Activated CD4-positive, alpha-beta T cell treated with anti-CD3 and anti-CD28 coated beads, Interleukin-2, amount 50 U/mL, for 4 hours (primary cell): ENCODE results near the gene FLAD1.

Experiments used
- DNase-seq, 2 experiments: peaks; one replicate each; pipeline ENCODE4 v3.0.0-alpha.2; 2020

Gene FLAD1

DNA sequence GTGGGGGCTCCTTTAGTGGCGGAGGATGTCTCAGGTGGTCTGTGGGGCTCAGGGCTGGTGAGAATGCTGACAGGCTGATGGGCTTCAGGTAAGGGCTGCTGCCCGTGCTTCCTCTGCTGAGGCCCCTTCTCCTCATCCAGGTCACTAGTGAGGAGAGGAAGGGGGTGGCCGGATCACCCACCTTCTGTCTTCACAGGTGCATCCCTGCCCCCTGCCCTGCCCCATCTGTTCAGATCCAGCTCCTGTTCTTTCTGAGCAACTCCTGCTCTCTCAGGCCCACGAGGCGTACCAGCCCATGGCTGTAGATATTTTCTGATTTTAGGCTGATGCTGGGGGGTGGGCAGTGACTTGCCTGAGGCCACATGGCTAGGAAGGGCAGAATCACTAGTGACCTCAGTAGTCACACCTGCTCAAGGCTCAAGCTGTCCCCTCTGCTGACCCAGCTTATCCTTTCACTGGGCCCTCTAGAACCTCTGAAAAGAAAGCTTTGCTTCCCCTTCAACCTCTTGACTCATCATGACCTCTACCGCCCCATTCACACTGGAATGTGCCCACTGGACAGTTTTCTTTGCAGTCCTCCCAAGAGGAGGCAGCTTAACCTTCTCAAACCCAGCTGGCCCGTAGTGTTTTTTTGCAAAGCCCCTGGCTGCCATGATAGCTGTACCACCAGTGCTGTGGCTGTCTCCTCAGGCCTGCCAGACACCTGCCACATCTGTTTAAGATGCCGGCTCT is 35.6 kb downstream of the FLAD1 start:
- DNase-seq: no peak

DNA sequence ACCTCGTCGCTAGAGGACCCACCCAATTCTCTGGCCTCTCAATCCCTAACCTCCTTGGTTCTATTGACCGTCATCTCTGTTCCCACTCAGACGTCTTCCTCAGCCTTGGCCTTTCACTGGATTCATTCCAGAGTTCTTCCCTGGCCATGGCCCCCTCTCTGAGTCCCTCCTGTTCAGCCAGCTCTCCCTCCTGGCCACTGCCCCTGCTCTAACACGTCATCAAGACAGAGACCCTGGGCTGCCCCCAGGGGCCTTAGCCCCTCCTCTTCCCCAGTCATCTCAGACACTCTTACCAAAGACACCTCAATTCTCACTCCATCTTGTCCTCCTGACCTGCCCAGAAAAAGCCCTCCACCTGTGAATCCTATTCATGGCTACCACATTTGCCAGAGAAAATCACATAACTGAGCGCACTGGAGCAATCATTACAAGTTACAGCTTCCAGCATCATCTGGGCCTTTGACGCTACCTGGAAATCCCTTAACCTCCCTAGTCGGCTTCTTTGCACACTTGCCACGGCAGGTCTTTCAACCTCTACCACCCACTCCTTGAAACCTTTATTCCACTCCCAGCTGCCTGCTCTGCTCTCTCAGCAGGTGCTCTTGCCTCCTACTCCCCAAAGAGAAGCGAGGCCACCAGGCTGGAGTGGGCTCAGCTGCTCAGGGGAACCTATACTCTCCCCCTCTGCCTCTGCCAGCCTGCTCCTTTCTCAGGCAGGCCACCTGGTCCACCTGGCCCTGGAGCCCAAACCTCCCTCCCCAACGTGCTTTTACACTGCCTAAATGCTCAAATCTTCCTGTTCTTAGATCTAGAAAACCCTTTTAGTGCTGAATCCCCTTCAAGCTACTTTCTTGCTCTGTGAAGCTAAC is 36.5 kb downstream of the FLAD1 start:
- DNase-seq: no peak

DNA sequence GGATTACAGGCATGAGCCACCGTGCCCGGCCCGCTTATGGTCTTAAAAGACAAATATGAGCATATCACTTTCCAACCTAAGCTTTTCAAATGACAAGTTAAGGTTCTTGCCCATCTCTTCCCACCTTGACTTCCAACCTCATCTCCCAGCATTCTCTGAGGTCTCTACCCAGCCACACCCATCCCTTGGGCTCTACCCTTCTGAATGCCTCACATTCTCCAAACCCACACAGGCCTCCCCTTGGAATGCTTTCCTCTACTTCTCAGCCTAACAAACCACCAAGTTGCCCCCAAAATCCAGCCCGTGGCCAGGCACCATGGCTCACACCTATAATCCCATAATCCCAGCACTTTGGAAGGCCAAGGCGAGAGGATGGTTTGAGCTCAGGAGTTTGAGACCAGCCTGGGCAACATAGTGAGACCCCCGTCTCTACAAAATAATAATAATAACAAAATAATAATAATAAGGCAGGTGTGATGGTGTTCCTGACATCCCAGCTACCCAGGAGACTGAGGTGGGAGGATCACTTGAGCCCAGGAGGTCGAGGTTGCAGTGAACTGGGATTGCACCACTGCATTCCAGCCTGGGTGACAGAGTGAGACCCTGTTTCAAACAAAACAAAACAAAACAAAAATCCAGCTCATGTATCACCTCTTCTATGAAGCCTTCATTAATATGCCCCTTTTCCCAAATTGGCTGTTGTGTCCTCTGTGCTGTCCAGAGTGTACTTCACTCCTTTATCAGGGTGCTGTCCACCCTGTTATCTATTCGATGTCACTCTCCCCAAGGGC is 39.2 kb downstream of the FLAD1 start:
- DNase-seq: no peak

DNA sequence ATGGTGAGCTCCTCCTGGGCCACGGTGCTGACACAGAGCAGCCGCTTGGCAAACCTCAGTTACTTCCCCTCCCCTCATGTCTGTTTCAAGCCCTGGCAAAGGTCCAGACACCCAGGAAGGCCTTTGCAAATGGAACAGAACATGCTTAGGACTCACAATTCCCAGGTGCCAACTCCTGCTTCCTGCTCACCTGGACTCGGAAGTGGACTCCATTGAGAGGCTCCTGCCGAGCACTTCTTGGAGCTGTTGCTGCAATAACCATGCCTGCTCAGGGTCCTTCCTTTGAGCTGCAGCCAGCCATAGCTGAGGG is 39.7 kb downstream of the FLAD1 start:
- DNase-seq: no peak

DNA sequence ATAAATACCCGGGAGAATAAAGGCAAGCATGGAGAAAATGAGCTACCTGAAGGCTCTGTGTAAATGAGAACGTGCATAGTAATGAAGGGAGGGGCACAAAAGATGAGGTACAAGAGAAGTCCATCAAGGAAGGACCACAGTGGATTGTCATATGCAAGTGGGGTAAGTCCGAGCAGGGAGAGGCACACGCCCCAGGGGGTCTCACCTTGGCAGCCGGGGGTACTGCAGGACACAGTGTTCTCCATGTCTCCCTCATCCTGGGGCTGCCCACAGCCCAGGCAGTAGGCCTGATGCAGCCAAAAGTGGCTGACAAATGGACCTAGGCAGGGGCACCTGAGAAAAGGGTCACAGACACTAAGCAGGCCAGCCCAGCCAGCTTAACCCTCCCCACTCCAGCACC is 40.5 kb downstream of the FLAD1 start:
- DNase-seq: no peak

DNA sequence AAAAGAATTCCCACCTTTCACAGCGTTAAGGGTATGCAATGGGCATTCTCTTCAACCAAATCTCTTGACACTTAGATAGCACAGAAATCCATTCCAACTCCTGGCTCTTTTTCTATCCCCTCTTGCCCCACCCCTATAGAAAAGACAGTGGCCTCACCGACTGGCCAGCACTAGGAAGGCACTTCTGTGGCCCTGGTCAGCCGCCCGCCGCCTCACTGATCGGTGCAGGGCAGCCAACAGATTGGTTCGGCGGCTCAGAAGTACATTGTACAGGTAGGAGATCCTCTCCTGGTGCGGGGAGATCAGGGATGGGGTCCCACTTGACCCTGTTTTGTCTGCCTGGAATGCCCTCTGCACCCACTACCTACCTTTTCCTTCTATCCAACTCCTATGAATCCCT is 41.2 kb downstream of the FLAD1 start:
- DNase-seq: no peak

DNA sequence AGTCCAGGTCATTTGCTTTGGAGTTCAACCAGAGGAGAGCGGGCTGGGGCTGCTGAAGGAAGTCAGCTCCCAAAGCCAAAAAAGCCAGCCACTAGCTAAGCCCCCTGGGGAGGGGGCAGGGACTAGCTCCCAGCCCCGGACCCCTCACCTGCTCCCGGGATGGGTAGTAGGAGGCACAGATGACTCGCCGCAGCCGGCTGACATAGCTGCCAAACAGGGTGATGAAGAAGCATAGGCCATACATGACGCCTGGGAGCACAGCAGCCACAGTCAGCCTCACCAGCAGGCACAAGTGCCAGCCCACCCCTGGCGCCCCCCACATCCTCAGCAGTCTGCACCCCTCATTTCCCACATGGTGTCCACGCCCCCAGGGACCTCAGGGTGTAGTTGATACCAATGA is 43.0 kb downstream of the FLAD1 start:
- no peak for DNase-seq

DNA sequence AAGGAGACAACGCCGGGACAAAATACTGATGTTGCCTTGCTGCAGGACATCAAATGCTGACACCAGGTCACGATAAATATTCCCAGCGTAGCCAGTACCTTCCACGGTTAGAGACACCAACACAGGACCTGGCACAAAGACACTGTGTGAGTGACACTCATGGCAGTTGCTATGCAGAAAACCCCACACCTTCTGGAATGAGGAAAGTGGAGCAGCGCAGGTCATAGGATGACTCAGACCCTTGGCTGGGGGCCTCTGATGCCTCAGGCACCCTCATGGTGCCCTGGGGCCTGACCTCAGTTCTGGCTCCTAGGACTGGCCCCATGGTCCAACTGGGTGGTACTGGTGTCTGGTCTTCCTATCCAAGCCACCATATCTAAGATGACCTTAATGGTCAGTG is 43.4 kb downstream of the FLAD1 start:
- DNase-seq: no peak

DNA sequence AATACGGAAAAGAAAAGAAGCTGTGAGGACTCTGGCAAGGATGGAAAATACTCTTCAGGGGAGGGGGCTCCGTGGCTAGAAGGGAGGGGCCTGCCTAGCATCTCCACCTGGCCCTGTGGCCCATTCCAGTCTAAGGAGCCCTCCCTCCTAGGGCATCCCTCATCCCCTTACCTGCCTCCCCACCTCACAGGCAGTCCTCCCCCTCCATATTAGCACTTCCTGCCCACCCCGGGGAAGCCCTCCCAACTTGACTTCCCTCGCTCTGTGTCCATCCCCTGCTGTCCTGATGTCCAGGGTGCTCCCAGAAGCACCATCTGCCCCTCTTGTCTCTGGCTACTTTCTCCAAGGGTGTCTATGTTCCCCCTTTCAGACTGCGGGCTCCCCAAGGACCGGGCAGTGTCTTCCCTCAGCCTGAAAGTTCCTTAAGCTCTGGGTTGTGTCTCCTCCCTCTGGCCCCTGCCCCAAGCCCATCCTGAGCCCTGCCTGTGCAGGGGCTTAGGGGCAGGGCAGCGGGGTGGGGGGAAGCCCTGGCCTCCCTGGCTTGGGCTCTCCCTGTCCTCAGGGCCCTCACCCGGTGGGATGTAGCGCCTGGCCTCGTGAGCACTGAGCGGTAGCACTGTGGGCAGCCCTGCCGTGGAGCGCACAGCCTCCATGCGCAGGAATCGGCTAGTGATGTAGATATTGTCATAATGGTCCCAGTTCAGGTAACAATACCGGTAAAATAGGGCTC is 46.5 kb downstream of the FLAD1 start:
- no peak for DNase-seq

DNA sequence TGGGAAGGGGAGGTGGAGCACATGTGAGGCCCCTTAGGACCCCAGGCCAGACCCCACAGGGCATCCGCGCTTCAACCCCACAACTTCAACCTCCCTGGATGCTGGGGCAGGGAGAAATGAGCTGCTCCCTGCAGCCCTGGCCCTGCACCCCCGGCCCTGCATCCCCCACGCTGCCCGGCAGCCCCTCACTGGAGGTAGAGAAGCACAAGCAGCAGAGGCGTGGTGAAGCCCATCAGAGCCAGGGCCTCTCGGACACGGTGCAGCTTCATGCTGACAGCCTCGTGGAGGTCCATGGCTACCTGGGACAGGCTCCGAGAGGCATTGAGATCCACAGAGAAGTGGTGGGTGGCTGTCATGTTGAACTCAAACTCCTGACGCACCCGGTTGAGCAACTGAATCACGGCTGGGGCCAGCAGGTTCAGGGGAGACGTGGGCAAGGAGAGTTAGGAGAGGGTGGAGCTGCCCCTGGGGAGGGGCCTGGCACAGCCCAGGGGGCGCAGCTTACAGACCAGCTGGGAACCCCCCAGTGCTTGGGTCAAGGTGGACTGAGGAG is 47.2 kb downstream of the FLAD1 start:
- DNase-seq: no peak

DNA sequence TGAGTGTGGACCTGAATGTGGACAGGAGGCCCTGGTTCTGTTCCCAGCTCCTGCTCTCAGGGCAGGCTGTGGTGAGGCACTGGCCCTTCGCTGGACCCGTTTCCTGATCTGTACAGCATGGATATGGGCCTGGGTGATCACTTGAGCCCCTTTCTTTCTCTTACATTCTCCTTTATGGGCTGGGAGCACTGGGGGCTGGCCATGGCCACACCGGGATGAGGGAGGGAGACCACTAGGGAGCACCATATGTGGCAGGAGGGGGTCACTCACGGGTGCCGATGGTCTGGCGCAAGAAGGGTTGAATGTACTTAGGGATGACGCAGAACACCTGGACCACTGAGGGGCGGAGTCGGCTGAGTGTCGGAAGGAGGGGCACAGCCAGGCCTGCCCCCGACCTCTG is 47.8 kb downstream of the FLAD1 start:
- no peak for DNase-seq

DNA sequence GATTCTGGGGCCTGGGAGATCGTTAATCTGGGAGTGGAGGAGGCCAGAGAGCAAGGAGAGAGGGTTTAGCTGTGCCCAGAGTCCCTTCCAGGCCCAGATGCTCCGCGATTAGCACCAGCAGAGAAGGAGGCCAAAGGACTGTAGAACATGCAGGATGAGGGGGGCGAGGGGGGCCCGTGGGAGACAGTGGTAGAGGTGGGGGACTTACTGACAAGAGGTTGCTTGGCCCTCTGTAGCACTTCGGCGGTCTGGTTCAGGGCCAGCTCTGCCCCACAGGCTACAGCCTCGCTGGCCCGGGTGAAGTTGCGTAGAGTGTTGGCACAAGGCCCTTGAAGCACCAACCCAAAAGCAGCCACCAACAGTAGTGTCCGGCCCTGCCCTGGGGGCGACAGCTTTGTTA is 49.7 kb downstream of the FLAD1 start:
- DNase-seq: no peak

DNA sequence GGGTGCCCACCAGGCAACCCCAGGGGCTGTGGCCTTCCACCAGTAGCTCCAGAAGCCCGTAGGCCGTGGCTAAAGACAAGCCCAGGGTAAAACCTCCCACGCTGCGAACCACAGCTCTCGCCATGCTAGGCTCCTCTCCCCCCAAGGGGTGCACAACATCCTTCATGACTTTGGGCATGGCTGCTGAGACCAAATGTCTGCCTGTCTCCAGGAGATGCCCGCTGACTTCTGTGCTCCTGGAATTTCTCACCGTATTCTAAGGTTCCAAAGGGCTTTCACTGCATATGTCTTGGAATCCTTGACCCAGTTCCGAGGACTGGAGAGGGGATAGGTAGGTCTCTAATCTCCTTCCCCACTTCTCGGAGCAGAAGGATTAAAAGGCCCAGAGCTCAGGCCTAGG is 50.4 kb downstream of the FLAD1 start, which contains the start of the genes DCST1 and DCST2:
TSS of gene DCST1 (plus strand) at position 301 of the 400 bp plus-strand sequence. CDS start 213 bp downstream, outside the sequence.
TSS of gene DCST2 (minus strand) at position 258 of the 400 bp plus-strand sequence. CDS start at position 178, 80 bp downstream.
- DNase-seq: no peak

DNA sequence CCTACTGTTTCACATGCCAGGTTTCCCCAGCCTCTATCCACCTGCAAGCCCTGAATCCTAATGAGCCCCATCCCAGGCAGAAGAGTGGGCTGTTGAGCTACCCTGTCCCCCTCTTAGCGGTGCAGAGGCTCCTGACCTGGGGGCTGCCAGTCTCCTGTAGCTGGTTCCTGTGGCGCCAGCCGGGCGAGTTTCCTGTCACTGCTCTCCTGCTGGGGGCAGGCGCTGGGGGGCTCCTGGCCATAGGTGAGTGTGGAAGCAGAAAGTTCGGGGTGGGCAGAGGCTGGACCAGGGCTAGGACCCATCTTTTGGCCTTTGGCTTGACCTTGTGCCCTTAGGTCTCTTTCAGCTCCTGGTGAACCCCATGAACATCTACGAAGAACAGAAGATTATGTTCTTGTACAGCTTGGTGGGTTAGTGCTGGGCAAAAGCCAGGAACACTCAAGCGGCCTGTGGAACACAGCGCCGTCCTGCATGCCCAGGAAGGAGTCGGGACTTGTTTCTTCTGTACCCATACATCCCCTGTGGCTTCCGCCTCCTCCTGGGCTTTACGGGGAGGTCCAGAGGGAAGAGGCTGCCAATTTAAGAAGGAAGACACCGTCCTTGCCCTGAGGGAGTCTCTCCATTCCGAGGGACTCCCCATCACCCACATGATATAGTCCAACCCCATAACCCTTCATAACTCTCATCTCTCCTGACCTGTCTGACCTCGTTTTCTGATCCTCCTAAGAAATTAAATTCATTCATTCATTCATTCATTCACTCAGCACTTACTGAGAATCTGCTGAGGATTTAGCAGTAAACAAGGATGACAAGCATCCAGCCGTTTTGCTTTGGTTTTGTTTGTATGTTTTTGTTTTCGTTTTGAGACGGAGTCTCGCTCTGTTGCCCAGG is 51.4 kb downstream of the FLAD1 start:
- no peak for DNase-seq

DNA sequence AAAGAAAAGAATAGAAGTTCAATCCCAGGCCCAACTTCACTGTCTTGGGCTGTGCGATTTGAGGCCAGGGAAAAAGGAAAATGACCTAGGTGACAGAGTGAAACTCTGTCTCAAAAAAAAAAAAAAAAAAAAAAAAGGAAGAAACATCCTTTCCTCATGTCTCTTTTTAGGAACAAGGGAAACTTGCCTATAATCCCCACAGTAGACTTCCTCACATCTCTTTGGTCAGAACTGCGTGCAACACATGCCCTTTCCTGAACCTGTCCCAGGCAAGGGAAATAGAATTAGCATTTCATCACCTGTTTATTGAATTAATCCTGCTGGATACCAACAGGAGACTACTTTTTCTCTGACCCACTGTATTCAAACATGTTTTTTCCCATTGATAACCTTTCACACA is 52.8 kb downstream of the FLAD1 start:
- DNase-seq: no peak

DNA sequence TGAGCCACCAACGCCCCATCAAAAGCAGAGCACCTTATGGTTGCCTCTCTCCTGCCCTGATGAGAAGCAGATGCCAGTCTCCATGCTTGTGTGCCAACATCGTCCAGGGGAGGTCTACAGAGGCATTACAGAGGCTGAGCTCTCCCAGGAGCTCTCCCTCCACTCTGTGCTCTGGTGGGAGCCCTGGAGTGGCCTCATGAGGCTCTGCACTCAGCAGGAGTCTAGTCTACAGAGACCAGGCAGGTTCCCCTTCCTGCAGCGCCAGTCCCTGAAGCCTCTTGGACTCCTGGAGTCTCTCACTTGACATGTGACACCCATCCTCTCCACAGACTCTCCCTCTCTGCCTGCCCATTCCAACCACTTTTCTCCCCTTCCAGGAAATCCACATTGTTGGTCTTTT is 53.9 kb downstream of the FLAD1 start:
- DNase-seq: no peak

DNA sequence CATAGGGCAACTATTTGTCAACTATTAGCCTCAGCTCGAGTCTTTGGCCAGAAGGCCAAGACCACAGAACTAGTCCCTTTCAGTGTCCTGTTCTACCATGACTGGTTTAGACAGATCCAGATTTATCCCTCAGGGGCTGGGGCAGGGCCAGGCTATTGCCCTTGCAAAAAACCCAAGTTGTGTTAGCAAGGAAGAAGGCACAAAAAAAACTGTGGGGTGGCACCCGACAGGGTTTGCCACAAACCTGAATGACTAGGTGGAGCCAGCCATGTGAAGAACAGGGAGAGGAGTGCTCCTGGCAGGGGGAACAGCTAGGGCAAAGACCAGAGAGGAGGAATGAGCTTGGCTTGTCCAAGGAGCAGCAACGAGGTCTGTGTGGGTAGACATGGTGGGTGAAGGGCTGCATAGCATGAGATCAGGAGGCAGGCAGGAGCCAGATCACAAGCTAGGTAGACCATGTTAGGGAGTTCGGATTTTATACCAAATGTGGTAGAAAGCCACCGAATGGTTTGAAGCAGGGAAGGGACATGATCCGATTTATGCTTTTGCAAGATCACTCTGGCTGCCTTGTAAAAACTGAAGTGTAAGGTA is 54.8 kb downstream of the FLAD1 start:
- DNase-seq: no peak

DNA sequence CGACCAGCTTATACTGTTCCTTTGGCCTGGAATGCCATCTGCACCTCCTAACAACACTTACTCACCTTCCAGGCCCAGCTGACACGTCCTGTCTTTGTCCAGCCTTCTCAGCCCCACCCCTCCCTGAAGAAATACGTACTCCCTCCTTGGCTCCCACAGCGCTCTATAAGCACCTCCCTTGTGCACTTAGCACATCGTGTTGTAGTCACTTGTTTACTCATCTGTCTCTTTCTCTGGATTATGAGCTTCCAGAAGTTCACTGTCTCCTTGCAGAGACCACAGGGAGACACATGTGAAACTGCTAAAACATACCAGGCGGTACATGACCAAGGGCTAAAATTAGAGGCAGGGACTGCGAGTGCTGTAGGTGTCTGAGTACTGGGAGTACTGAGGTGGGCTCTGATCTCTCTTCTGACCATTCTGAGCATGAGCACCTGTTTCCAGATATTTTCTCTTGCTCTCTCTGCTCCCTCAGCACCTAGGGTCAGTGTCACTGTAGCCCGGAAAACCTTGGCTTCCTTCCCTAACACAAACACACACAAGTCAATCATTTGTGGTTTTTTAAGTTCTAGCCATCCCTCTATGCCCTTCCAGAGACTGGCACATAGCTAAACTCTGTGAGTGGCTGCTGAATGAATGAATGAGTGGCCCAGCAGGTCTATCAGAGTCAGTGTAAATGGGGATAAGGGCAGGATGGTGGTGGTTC is 55.6 kb downstream of the FLAD1 start:
- no peak for DNase-seq

DNA sequence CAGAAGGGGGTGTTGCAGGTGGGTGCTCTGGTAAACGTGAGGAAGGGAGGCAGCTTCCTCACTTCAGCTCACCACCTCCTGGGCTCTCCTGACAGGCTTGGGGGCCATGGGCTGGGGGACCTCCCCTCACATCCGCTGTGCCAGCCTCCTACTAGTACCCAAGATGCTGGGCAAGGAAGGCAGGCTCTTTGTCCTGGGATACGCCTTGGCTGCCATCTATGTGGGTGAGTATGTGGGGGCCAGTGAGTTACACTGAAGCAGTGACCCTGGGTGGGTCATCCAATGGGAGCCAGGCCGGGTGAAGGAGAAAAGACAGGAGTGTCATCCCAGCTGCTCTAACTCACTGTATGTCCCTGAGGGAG is 56.1 kb downstream of the FLAD1 start:
- DNase-seq: no peak

DNA sequence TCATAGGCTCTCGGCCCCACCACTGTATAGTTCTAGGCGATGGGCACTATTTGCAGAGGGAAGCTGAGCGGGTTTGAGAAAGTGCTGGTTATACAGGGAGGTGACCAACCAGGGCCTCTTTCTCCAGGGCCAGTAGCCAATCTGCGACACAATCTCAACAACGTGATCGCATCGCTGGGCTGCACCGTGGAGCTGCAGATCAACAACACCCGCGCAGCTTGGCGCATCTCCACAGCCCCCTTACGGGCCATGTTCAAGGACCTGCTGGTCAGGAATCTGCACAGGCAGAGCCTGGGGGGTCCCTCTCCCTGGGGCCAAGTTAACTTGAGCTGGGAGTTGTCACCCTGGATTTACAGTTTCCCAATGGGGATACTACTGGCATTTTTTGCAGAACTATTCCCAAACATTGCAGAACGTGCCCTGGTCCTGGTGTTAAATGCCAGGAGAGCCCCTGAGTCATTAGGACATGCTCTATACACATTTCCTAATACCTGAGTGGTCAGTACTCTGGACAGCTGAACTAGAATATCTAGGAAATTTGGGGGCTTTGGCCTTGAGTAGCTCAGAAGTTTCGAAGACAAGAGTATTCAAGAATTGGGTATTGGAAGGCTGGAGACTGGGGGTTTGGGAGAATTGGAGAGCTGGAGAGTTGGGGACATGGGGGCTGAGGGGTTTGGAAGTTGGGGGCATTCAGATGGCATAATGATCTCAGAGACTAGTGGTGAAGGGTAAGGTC is 57.4 kb downstream of the FLAD1 start:
- DNase-seq: no peak
